ENCODE results near the gene TLE5.
"Not testable (repeated sequence)": the region's sequence is repeated elsewhere in the genome, so short reads cannot be mapped to it uniquely, and the experiment has no call there.

Gene TLE5

GRCh38 chr19:3045191-3045590 is 17.1 kb downstream of the TLE5 start:
- no peak for DNase-seq (ENCODE audit: low spot score)

GRCh38 chr19:3042621-3043267 is 19.6 kb downstream of the TLE5 start:
- DNase-seq (ENCODE audit: low spot score), result no peak

- no peak for DNase-seq (ENCODE audit: low spot score)
Measured at GRCh38 chr19:3041761-3042620, 20.3 kb downstream of the TLE5 start.

GRCh38 chr19:3041327-3041726 is 21.0 kb downstream of the TLE5 start:
- no peak for DNase-seq (ENCODE audit: low spot score)

- no peak for DNase-seq (ENCODE audit: low spot score)
Measured at GRCh38 chr19:3039641-3040077, 22.6 kb downstream of the TLE5 start.

GRCh38 chr19:3039125-3039524 is 23.2 kb downstream of the TLE5 start:
- DNase-seq (ENCODE audit: low spot score), result no peak

- no peak for DNase-seq (ENCODE audit: low spot score)
Measured at GRCh38 chr19:3038214-3038613, 24.1 kb downstream of the TLE5 start.

- DNase-seq (ENCODE audit: low spot score), result not testable (repeated sequence)
Measured at GRCh38 chr19:3036977-3037544, 25.2 kb downstream of the TLE5 start.

GRCh38 chr19:3036119-3036976 is 25.9 kb downstream of the TLE5 start:
- peak; percentile 74 for DNase-seq (ENCODE audit: low spot score)

- peak; percentile 99 for DNase-seq (ENCODE audit: low spot score)
Measured at GRCh38 chr19:3035542-3036118, 26.7 kb downstream of the TLE5 start.

GRCh38 chr19:3034656-3035541 is 27.4 kb downstream of the TLE5 start:
- no peak for DNase-seq (ENCODE audit: low spot score)

GRCh38 chr19:3034406-3034655 is 28.0 kb downstream of the TLE5 start:
- DNase-seq (ENCODE audit: low spot score), result no peak

GRCh38 chr19:3033595-3034405 is 28.5 kb downstream of the TLE5 start:
- no peak for DNase-seq (ENCODE audit: low spot score)

GRCh38 chr19:3031607-3031867 is 30.8 kb downstream of the TLE5 start:
- no peak for DNase-seq (ENCODE audit: low spot score)

GRCh38 chr19:3029065-3029923 is 33.0 kb downstream of the TLE5 start, which contains the start of gene TLE2:
Gene TLE2 (minus strand): TSS chr19:3029280. CDS start chr19:3028904, 376 bp downstream.
- DNase-seq (ENCODE audit: low spot score), result no peak

- DNase-seq (ENCODE audit: low spot score), result no peak
Measured at GRCh38 chr19:3028305-3029064, 33.8 kb downstream of the TLE5 start.

GRCh38 chr19:3027981-3028304 is 34.4 kb downstream of the TLE5 start:
- DNase-seq (ENCODE audit: low spot score), result no peak

- no peak for DNase-seq (ENCODE audit: low spot score)
Measured at GRCh38 chr19:3027292-3027691, 35.0 kb downstream of the TLE5 start.

- no peak for DNase-seq (ENCODE audit: low spot score)
Measured at GRCh38 chr19:3026768-3027167, 35.5 kb downstream of the TLE5 start.
